ENCODE results near the gene RPGRIP1. TPM values are rescaled to one million over a fixed set of nuclear protein-coding genes. Genes with fewer than 3 reads are reported as not detected.
"Not testable (repeated sequence)": the region's sequence is repeated elsewhere in the genome, so short reads cannot be mapped to it uniquely, and the experiment has no call there.

RPGRIP1 gene
- total and polyA plus RNA-seq, 8 donors, result 0.41 to 1.3 (median 0.64) TPM

DNA sequence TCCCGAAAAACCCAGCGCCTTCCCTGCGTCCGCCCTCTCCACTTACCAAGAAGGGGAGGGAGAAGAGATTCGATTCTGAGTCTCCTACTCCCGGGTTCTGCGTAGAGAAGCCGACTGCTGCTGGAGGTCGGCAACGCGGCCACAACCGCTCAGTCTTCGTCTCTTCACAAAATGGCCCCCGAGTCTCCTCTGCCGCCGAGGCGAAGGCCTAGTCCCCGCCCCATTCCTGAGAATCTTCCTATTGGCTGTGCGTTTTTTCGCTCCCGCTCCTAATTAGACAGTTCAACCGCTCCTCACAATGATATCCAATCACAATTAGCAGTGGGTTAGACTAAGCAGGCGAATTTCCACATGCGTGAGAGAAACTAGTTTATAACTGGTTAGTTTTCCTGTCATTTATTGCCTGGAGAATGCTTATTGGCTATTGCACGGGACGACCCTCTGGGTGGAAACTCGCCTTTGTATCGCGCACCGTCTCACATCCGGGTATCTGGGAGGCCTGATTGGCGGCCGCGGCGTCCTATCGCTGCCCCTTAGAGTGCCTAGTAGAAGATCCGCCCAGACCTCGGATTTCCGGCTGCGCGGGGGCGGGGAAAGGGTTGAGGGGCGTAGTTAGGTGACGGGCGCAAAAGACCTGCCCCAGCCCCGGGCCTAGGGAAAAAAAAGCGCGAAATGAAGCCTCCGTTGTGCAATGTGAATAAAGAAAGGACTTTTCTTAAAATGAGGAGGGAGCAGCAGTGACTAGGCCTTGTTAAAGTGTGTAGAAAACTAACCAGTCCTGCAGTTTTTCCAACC lies 10.4 kb upstream of the RPGRIP1 start, which contains the start of gene HNRNPC:
HNRNPC (minus strand) TSS at position 191 of the 795 bp plus-strand sequence. CDS start 35,249 bp downstream, outside the sequence.
- peak; percentile 99 to 100 (median 100) for DNase-seq
- Histone ChIP-seq H3K9me3 (no peaks in the 10 kb centered on the region), H3K27me3 (no peaks in the 10 kb centered on the region), H3K36me3 (peaks cover 0 to 23% of the 10 kb centered on the region in 2 donors), H3K4me1 (peaks cover 26 to 43% of the 10 kb centered on the region in 2 donors), H3K4me3 (peak within 1 kb of the TSS; percentile 64 to 87), H3K27ac (peak within 1 kb of the TSS; percentile 92 to 94)
- TF ChIP-seq, protein P1, sequence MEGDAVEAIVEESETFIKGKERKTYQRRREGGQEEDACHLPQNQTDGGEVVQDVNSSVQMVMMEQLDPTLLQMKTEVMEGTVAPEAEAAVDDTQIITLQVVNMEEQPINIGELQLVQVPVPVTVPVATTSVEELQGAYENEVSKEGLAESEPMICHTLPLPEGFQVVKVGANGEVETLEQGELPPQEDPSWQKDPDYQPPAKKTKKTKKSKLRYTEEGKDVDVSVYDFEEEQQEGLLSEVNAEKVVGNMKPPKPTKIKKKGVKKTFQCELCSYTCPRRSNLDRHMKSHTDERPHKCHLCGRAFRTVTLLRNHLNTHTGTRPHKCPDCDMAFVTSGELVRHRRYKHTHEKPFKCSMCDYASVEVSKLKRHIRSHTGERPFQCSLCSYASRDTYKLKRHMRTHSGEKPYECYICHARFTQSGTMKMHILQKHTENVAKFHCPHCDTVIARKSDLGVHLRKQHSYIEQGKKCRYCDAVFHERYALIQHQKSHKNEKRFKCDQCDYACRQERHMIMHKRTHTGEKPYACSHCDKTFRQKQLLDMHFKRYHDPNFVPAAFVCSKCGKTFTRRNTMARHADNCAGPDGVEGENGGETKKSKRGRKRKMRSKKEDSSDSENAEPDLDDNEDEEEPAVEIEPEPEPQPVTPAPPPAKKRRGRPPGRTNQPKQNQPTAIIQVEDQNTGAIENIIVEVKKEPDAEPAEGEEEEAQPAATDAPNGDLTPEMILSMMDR (IDR thresholded peaks at IDR 0.05), result no peak
- ATAC-seq, result peak; percentile 95
- intact Hi-C loops (cut with DNase I), result no loop called here

DNA sequence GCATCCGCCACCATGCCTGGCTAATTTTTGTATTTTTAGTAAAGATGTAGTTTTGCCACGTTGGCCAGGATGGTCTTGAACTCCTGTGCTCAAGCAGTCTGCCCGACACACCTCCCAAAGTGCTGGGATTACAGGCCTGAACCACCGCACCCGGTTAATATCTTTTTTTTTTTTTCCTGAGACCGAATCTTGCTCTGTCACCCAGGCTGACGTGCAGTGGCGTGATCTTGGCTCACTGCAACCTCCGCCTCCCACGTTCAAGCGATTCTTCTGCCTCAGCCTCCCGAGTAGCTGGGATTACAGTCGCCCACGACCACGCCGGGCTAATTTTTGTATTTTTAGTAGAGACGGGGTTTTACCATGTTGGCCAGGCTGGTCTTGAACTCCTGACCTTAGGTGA lies 7.2 kb upstream of the RPGRIP1 start:
- DNase-seq; ATAC-seq; intact Hi-C loops (cut with DNase I); H3K27me3 ChIP-seq; H3K4me3 ChIP-seq; H3K36me3 ChIP-seq; H3K9me3 ChIP-seq; H3K27ac ChIP-seq: not testable (repeated sequence)
- peaks cover 4 to 11% of the 10 kb centered on the region in 2 donors for H3K4me1 ChIP-seq

DNA sequence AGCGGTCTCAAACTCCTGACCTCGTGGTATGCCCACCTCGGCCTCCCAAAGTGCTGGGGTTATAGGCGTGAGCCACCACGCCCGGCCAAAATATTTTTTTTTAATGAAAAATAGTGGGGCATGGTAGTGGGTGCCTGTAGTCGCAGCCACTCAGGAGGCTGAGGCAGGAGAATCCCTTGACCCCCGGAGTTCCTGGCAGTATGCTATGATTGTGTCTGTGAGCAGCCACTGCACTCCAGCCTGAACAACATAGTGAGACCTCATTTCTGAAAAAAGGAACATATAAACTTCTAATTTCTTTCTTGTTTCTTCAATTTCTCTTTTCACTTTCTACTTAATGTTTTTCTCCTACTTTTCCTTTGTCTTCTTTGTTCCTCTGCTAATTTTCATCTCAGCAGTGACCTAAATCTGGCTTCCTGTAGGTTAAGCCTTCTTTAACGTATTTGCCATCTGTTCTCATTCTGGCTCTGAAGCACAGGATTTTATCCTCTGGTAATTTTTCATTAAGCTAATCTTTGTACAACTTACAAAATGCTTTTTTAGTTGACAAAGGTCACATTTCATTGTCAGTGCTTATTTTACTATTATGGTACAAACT lies 4.5 kb upstream of the RPGRIP1 start:
- DNase-seq, result no peak
- intact Hi-C loops (cut with DNase I), result no loop called here
- TF ChIP-seq, protein P1 (IDR thresholded peaks at IDR 0.05), result no peak
- no peaks in the 10 kb centered on the region for H3K27me3 ChIP-seq
- H3K4me3 ChIP-seq, result no peak overlapping the region
- no peaks in the 10 kb centered on the region for H3K9me3 ChIP-seq
- no peak overlapping the region for H3K27ac ChIP-seq
- ATAC-seq, result no peak
- H3K36me3 ChIP-seq, result no peaks in the 10 kb centered on the region
- H3K4me1 ChIP-seq, result peaks cover 0 to 2% of the 10 kb centered on the region in 2 donors

DNA sequence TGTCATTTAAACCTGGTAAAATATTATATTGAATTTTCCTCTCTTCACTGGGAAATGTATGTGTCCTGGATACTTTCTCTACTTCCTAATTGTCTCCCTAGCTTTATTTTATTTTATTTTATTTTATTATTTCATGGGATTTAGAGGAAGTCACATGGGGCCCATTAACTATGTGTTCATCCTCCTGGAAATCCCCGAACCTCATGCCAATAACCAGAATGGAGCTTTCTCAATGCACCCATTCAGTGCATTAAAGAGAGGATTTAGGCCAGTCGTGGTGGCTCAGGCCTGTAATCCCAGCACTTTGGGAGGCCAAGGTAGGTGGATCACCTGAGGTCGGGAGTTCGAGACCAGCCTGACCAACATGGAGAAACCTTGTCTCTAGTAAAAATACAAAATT lies 1.3 kb upstream of the RPGRIP1 start:
- Histone ChIP-seq H3K27ac (no peak overlapping the region), H3K36me3 (no peaks in the 10 kb centered on the region), H3K27me3 (no peaks in the 10 kb centered on the region), H3K4me1 (no peaks in the 10 kb centered on the region), H3K4me3 (no peak overlapping the region), H3K9me3 (no peaks in the 10 kb centered on the region)
- no peak for ATAC-seq
- DNase-seq, result no peak
- intact Hi-C loops (cut with DNase I), result no loop called here
- TF ChIP-seq, protein P1 (IDR thresholded peaks at IDR 0.05), result no peak

DNA sequence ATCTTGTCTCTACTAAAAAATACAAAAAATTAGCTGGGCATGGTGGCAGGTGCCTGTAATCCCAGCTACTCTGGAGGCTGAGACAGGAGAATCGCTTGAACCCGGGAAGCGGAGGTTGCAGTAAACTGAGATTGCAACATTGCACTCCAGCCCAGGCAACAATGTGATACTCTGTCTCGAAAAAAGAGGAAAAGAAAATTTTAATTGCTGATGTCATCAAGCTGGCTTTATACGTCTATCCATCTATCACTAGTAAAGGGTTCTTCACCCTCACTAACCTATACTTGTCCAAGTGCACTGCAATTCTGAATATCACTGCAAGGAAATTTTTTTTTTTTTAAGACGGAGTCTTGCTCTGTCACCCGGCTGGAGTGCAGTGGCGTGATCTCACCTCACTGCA lies 2.0 kb downstream of the RPGRIP1 start:
- H3K4me1 ChIP-seq; ATAC-seq; H3K36me3 ChIP-seq; H3K9me3 ChIP-seq; H3K27me3 ChIP-seq; H3K27ac ChIP-seq; H3K4me3 ChIP-seq; DNase-seq; intact Hi-C loops (cut with DNase I): not testable (repeated sequence)

DNA sequence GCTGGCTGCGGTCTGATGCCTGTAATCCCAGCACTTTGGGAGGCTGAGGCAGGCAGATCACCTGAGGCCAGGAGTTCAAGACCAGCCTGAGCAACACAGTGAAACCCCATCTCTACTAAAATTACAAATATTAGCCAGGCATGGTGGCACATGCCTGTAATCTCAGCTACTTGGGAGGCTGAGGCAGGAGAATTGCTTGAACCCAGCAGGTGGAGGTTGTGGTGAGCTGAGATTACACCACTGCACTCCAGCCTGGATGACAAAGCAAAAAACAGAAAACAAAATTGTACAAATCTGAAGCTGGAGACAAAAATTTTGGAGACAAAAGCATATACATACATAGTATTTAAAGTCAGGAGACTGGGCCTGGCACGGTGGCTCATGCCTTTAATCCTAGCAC lies 6.6 kb downstream of the RPGRIP1 start:
- H3K9me3 ChIP-seq; H3K27ac ChIP-seq; H3K36me3 ChIP-seq; DNase-seq; intact Hi-C loops (cut with DNase I); H3K27me3 ChIP-seq; ATAC-seq; H3K4me3 ChIP-seq; H3K4me1 ChIP-seq: not testable (repeated sequence)

All from left lung (tissue), 10 donors.